Measurements from ENCODE around the gene PEBP1.
A peak's percentile ranks its signal among the peaks of the same experiment; 100 is the strongest.
"Not testable (repeated sequence)": the region's sequence is repeated elsewhere in the genome, so short reads cannot be mapped to it uniquely, and the experiment has no call there.

Gene PEBP1

DNA sequence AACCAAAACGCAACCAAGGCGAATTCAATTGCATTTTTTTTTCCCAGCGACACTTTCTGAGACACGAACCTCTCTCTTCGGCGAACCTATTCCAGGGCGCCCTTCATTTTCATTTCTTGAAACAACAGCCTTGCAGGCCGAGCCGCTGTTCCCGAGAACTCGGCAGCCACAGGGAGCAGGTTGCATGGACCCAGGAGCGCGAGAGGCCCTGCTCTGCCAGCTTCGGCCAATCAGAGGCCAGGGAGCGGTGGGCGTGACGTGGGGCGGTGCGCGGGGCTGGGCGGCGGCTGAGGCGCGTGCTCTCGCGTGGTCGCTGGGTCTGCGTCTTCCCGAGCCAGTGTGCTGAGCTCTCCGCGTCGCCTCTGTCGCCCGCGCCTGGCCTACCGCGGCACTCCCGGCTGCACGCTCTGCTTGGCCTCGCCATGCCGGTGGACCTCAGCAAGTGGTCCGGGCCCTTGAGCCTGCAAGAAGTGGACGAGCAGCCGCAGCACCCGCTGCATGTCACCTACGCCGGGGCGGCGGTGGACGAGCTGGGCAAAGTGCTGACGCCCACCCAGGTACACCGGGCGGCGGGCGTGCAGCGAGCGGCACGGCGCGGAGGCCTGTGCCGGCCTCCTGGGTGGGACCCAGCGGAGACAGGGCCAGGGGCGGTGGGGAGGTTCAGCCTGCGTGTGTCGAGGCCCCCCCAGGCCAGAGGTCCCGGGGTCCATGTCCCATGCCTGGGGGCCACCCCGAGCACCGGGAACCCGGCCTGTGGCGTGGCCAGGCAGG is at the start of gene PEBP1:
Gene PEBP1 (plus strand): TSS at position 337 of the 771 bp plus-strand sequence. CDS start 86 bp downstream, at position 423.
- DNase-seq (ENCODE audit: low read depth, low spot score): peak; percentile 71

DNA sequence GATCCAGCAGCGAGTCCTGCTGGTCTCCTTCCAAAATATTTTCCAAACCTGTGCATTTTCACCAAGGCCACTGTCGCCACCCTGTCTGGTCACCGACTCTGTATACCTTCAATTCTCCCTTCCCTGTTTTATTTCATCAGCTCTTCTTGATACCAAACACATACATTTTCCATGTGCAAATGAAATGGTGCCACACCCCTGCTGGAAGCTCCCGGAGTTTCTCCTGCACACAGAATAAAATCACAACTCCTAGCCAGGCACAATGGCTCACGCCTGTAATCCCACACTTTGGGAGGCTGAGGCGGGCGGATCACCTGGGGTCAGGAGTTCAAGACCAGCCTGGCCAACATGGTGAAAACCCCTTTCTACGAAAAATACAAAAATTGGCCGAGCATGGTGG is 46.1 kb upstream of the PEBP1 start:
- DNase-seq (ENCODE audit: low read depth, low spot score): no peak

DNA sequence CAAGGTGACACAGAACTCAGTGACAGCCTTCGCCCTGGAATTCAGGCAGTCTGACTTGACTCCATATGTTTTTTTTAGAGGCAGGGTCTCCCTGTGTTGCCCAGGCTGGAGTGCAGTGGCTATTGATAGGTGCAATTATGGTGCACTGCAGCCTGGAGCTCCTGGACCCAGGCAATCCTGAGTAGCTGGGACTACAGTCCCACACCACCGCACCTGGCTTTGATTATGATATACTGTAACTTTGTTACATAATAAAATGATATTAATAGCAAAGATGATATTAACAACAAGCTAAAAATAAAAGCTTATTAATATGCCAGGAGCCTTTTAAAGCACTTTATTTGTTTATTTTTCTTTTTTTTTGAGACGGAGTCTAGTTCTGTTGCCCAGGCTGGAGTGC is 41.9 kb upstream of the PEBP1 start:
- no peak for DNase-seq (ENCODE audit: low read depth, low spot score)

DNA sequence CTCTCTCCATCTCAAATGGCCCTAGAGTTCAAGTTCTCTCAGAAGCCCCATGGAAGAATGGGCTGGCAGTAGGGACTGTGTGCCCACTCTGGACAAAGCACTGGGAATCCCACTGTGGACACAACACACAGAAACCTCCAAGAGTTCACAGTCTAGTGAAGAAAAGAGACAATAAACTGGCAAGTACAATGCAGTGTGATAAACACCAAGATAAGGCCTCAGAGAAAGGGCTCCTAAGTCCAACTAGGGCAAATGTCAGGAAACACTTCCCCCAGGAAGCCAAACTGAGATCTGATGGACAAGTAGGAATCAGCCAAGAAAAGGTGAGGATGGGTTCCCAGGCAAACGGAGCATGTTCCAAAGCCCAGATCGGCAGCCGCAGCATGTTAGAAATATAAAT is 37.5 kb upstream of the PEBP1 start:
- no peak for DNase-seq (ENCODE audit: low read depth, low spot score)

DNA sequence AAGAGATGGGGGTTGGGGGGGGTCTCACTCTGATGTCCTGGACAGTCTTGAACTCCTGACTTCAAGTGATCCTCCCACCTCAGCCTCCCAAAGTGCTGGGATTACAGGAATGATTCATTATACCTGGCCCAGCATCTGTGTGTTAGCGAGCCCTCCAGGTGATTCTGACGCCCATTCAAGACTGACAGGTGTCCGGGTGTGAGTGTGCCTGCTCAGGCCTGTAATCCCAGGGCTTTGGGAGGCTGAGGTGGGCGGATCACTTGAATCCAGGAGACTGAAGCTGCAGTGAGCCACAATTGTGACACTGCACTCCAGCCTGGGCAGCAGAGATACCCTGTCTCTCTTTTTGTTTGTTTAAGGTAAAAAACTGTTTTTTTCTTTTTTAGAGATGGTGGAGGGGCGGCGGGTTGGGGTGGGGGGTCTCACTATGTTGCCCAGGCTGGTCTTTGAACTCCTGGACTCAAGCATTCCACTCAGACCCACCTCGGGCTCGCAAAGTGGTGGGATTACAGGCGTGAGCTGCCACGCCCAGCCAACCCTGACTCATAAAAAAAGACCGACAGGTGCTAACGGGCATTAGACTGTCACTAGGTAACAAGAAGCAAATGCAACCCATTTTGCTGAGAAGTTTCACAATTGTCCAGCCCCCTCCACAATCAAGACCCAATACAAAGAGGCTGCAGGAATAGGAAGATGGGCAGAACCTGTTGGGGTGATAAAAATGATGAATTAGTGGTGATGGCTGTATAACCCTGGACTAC is 36.8 kb upstream of the PEBP1 start:
- DNase-seq (ENCODE audit: low read depth, low spot score): no peak

DNA sequence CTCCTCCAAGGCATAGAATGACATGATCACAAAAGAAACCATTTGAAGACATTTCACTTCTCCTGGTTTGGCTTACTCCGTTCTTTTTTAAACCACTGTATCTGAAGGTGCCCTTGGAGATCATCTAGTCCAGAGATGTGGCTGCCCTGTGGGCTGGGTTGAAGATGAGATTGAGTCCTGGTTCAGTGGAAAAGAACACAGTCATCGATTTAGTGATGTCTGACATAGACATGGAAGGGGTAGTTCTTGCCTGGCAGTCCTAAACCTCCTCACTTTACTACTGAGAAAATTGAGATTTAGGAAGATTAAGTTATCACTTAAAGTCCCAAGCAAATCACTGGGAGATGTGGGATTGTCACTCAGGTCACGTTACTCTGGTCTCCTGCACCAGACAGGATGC is 34.9 kb upstream of the PEBP1 start:
- DNase-seq (ENCODE audit: low read depth, low spot score): no peak

DNA sequence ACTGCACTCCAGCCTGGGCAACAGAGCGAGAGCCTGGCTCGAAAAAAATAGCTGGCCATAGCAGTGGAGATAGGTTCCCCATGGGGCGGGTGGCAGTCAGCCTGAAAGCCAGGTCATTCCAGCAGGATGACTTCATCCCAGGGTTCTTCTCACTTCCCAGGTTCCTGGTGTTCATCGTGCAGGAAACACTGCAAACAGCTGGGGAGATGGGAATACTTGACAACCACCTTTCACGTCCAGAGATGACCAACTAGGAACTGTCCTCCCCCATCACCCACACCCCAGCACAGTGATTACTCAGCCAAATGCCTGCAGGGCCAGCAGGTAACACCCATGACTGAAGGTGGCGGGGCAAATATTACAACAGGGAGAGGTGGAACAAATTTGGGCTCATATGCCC is 33.9 kb upstream of the PEBP1 start:
- DNase-seq (ENCODE audit: low read depth, low spot score): no peak

DNA sequence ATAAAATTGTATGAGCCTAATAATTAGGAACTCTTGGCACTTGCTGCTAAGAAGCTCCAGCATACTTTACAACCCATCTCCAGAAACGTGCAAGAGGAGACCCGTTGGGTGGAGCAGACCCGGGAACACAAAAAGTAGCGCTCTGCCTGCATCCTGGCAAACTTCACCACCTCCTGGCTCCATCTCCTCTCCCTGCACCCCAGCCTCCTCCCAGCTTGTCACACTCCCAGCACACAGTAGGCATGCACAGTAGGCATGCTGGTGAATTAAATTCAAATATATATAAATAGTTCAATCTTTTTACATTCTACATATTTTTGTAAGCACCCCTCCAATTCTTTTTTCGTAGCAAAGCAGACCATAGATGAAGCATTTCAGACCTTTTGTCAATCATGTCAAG is 33.3 kb upstream of the PEBP1 start:
- no peak for DNase-seq (ENCODE audit: low read depth, low spot score)

DNA sequence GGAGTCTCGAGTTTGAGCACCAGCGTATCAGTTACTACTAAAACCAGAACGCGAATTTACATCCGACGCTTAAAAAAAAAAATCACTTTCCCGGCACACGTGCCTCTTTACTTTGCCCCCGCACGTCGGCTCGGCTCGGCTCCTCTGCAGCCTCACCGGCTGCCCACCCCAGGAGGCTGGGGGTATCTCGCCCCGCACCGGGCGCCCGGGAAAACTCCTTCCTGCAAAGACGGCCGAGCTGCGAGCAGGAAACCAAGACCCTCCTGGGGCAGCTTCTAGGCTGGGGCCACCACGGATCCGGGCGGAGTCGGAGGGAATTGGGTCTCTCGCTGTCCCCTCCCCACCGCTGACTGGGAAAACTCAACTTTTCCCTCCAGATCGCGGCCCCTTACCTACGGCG is 32.7 kb upstream of the PEBP1 start:
- DNase-seq (ENCODE audit: low read depth, low spot score): no peak

DNA sequence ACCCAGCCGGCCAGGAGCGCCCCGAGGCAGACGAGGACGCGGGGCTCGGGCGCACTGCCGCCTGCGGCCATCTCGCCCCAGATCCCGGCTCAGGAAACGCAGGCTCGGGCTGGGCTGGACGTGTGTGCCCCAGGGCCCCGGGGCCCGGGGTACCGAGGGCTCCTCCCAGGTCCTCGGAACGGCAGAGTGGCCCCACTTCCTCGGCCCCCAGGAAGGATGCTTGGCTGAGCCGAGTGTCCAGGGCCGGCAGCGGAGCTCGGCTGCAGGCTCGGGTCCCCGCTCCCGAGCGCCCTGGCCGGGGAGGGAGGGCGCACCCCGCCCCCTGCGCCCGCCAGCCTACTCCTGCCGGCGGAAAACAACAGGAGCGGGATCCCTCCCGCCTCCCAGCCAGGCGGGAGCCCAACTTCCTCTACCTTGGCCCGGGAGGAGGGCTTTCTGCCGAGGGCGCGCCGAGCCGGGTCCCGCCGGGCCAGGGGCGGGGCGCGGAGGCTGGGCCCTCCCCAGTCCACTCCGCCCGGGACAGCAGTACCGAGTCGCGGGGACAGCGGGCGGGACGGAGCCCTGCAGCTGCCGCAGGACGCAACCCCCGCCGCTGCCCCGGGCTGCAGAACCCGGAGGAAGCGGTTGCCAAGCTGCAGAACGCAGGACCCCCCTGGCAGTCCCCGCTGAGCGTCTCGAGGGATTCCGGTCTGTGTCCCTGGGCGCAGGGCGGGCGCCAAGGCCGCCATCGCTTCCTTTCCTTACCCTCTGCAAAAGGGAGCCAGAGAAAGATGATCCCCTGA is 32.1 kb upstream of the PEBP1 start, which contains the start of gene VSIG10:
Gene VSIG10 (minus strand): TSS at position 411 of the 782 bp plus-strand sequence. CDS start 340 bp downstream, at position 71.
- DNase-seq (ENCODE audit: low read depth, low spot score): no peak

DNA sequence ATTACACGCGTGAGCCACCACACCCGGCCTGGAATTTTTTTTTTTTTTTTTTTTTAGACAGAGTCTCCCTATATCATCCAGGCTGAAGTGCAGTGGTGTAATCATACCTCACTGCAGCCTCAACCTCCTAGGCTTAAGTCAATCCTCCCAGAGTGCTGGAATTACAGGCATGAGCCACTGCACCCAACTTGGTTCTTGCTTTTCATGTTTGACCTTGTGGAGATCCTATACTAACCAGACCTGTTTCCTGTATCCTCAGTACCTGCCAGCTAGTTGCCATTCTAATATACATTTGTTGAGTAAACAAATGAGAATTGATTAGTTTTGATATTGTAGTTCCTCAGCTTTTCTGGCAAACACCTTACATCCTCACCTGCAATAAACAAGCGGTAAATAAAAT is 28.9 kb upstream of the PEBP1 start:
- no peak for DNase-seq (ENCODE audit: low read depth, low spot score)

DNA sequence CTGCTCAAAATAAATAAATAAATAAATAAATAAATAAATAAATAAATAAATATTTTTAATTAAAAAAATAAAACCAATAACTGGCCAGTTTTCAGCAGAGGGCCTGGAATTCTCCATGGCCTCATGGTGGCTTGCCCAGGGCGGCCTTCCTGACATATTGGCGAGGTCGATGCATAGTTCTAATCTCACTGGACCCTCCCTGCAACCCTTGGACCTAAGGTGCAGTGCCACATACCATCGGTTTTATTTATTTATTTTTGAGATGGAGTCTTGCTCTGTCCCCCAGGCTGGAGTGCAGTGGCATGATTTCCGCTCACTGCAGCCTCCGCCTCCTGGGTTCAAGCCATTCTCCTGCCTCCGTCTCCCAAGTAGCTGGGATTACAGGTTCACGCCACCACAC is 28.2 kb upstream of the PEBP1 start:
- no peak for DNase-seq (ENCODE audit: low read depth, low spot score)

DNA sequence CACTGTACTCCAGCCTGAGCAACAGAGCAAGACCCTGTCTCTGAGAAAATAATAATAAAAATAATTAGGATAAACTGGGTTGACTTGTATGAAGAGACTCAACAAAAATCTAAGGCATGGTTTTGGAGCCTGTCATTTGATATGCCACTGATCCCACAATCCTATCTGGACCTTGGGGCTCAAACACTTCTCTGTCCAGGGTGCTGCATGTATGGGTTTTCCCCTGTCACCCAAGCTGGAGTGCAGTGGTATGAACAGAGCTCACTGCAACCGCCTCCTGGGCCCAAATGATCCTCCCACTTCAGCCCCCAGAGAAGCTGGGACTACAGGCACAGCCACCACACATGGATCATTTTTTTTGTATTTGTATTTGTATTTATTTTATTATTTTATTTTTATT is 26.8 kb upstream of the PEBP1 start:
- no peak for DNase-seq (ENCODE audit: low read depth, low spot score)

DNA sequence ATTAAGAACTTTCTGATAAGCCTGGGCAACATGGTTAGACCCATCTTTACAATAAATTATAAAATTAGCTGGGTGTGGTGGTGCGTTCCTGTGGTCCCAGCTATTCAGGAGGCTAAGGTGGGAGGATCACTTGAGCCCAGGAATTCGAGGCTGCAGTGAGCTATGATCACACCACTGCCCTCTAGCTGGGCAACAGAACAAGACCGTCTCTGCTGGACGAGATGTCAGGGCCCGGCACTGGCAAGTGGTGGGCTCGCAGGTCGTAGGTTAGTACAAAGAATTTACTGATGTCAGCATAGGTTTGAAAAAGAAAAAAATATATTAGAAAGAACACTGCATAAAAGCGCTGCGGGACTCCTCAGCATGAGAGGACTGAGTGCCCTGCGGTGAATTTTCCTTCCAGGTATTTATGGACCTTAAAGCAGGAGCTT is 16.5 kb upstream of the PEBP1 start:
- DNase-seq (ENCODE audit: low read depth, low spot score): no peak

DNA sequence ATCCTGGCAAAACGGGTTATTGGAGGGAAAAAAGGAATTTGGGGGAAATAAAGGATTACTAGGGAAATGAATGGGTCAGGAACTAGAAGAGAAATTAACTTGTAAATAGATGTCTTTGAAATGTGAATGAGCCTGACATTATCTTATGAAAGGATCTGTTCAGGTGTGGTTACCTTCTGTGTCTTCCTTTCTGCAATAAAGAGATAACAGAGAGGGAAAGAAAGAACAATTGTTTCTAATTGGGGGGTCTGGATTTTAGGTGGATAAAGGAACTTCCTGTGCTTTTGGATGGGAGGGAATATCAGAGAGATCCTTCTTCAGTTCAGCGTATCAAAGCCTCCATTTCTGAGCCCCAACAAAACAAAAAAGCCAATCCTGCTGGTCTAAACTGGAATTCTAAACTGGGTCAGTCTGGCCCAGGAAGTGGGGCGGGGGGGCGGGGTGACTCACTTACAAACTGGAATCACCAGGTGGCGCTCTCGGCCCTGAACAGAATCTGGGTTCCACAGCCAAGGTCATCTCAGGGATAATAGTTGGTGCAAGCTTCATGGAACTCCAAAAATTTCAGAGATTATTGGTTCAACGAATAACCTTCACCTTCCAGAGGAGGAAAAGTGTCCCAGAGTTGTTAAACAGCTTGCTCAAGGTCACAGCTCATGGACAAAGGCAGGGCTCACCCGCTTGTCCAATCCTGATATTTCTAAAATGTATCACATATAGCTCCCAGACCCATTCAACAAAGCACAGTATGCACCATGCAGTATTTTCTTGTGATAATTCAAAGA is 15.2 kb upstream of the PEBP1 start:
- DNase-seq (ENCODE audit: low read depth, low spot score): no peak

DNA sequence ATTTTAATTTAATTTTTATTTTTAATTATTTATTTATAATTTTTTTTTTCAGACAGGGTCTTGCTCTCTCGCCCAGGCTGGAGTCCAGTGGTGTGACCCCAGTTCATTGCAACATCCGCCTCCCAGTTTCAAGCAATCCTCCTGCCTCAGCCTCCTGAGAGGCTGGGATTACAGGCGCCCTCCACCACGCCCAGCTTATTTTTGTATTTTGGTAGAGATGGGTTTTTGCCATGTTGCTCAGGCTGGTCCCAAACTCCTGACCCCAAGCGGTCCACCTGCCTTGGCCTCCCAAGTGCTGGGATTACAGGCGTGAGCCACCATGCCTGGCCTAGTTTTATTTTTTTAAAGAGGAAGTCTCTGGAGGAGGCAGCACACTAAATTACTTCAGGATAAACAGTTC is 13.7 kb upstream of the PEBP1 start:
- DNase-seq (ENCODE audit: low read depth, low spot score): no peak

DNA sequence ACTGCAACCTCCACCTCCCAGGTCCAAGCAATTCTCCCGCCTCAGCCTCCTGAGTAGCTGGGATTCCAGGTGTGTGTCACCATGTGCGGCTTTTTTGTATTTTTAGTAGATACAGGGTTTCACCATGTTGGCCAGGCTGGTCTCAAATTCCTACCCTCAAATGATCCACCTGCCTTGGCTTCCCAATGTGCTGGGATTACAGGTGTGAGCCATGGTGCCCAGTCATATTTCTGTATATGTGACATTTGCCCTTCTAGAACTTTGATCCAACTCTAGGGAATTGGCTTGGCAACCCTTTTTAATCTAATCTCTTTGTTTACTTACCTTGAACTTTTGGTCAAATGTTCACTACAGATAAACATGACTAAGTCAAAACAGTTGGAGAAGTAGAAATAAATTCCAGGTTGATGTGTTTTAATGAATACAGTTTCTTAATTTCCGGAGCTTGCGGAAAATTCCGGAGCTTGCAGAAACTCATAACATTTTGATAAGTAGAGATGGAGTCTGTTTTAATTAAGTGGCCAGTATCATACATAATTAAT is 11.5 kb upstream of the PEBP1 start:
- no peak for DNase-seq (ENCODE audit: low read depth, low spot score)

DNA sequence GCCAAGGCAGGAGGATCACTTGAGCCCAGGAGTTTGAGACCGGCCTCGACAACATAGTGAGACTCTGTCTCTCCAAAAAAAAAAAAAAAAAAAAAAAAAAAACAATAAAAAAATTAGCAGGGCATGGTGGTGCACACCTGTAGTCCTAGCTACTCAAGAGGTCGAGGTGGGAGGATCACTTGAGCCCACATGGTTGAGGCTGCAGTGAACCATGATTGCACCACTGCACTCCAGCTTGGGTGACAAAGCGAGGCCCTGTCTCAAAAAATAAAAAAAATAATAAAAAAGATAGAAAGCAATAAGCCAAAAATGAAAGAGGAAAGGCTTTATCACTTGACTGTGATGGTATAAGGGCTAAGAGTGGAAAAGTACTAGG is 10.2 kb upstream of the PEBP1 start:
- DNase-seq (ENCODE audit: low read depth, low spot score): no peak

DNA sequence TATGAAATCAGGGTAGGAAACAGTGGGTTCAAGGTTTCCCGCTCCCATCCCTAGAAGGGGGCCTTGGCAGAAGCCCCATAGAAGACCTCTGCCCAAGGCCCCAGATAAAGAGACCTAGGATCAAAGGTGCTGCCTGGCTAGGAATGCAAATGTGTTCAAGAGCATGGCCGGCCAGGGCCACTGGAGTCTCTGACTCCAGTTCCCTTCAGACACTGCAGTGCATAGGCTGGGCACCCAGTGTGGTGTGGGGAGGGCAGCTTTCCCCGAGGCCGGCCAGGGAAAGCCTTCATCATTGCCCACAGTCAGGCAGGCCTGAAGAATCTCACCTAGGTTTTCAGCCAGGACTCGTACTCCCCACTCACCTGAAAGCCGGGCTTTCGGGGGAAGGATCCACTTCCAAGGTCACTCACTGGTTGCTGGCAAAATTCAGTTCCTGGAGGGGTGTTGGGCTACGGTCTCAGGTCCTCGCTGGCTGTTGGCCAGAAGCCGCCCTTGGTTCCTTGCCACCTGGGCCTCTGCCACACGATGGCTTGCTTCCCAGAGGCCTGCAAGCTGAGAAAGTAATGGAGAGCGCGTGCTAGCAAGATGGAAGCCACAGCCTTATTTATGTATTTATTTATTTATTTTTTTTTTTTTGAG is 9.7 kb upstream of the PEBP1 start:
- DNase-seq (ENCODE audit: low read depth, low spot score): no peak

DNA sequence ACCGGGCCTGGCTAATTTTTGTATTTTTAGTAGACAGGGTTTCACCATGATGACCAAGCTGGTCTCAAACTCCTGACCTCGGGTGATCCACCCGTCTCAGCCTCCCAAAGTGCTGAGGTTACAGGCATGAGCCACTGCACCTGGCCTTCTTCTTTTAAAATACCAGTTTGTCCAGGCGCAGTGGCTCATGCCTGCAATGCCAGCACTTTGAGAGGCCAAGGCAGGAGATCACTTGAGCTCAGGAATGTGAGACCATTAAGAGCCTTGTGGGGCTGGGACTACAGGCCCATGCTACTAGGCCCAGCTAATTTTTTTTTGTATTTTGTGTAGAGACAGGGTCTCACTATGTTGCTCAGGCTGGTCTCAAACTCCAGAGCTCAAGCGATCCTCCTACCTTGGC is 8.1 kb upstream of the PEBP1 start:
- DNase-seq (ENCODE audit: low read depth, low spot score): no peak

DNA sequence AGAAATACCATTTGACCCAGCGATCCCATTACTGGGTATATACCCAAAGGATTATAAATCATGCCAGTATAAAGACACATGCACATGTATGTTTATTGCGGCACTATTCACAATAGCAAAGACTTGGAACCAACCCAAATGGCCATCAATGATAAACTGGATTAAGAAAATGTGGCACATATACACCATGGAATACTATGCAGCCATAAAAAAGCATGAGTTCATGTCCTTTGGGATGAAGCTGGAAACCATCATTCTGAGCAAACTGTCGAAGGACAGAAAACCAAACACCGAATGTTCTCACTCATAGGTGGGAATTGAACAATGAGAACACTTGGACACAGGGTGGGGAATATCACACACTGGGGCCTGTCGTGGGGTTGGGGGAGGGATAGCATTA is 6.5 kb upstream of the PEBP1 start:
- DNase-seq (ENCODE audit: low read depth, low spot score): not testable (repeated sequence)
